GM21515 (cell line): ENCODE results near the gene RPGRIP1L.

Experiments used
- ATAC-seq: cut with Tn5 transposase; IDR thresholded peaks from one replicate; pipeline ENCODE4 v1.9.1; 2021; ENCODE audit not compliant: unreplicated experiment

Gene RPGRIP1L

DNA sequence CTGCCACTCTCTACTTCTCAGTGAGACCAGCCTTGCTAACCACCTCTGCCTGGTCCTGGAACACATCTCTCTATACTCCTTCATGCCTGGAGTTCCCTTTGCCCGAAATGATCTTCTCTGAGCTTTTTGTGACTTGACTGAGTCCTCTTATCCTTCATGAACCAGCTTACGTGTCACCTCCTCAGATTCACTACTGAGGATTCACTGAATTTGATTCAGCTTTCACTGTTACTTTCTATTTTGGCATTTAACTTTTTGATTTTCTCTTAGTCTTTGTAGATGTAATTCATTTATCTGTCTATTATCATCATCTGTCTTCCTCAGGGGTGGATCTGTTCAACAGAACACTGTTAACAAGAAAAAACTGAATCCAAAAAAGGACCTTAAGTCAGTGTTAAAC, 95.6 kb downstream of the RPGRIP1L start:
- ATAC-seq: no peak

DNA sequence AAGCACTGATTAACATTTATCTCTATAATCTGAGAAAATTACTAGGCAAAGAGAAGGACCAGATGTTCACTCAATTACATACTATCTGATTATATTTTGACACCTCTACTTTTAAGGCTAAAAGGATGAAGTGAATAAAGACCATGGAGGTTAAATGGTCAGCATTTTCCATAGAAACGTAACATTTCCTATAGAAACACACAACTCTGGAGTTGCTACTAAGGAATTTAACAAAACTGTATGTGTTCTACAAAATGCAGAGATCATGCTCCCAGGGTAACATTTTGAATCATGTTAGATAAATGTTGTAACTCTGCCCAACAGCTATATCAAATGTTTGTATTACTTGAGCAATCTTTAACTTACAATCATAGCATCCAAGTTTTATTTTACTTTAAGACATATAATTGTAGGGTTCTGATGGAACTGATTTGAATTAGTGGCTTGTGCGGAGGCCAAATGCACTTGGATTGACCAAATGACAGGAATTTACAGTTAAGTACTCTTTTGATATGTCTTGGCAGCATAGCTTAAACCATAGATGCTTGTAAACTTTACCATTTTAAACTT, 97.7 kb downstream of the RPGRIP1L start:
- no peak for ATAC-seq

DNA sequence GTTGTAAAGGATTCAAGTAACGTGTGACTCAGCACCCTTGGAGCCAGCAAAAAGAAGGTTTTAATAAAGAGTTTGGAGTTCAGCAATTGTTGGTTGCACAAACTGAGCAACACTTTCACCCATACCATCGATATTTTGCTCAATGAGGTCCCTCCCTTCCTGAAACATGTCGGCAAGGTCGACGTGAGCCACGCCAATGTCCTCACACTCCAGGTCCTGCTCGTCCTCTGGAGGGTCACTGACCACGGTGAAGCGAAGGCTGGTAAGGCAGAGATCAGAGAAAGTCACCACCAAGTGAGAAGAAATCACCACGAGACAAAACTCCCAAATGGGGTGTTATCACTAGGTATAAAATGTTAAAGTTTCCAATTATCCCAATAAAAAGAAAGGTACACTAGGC, 98.3 kb downstream of the RPGRIP1L start:
- ATAC-seq: no peak

GRCh38 chr16:53601961-53602360, 101.7 kb downstream of the RPGRIP1L start:
- no peak for ATAC-seq

- no peak for ATAC-seq
These were observed 103.0 kb downstream of the RPGRIP1L start for GRCh38 chr16:53600616-53601015.

GRCh38 chr16:53600126-53600525, 103.5 kb downstream of the RPGRIP1L start:
- no peak for ATAC-seq

DNA sequence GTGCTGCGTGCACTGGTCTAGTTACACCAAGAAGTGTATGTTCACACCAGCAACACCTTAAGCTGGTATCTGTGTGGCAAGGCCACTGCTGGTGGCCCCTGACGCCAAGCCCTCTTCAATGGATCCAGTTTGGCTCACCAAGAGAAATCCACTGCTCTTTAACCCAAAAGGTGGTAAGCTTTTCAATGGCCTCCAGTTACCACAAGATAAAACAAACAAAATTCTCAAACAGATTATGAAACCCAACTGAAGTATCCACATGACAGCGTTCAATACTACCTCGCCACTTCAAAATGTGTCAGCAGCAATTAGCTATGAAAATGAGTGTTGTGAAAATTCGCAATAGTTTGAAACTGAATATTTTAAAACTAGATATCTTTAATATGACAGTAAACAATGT, 104.1 kb downstream of the RPGRIP1L start:
- no peak for ATAC-seq

GRCh38 chr16:53598511-53599275, 105.0 kb downstream of the RPGRIP1L start:
- no peak for ATAC-seq

- no peak for ATAC-seq
These were observed 105.9 kb downstream of the RPGRIP1L start for GRCh38 chr16:53597776-53598175.

DNA sequence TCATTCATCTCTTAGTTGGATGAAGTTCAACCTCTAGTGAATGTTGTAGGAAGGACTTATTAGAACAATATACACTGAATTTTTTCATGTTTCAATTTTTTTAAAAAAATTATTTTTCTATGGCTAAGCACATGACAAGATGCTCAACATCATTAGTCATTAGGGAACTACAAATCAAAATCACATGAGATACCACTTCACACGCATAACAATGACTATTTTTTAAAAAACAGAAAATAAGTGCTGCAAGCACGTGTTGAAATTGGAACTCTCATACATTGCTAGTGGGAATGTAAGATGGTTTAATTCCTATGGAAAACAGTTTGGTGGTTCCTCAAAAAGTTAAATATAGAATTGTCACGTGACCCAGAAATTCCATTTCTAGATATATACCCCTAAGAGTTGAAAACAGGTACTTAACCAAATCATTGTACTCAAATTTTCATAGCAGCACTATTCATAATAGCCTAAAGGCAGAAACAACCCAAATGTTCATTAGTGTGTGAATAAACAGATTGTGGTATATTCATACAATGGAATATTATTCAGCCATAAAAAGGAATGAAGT, 115.5 kb downstream of the RPGRIP1L start:
- ATAC-seq: no peak

GRCh38 chr16:53583401-53583800, 120.3 kb downstream of the RPGRIP1L start:
- ATAC-seq: no peak

GRCh38 chr16:53581784-53582183, 121.9 kb downstream of the RPGRIP1L start:
- no peak for ATAC-seq

GRCh38 chr16:53580038-53580802, 123.4 kb downstream of the RPGRIP1L start:
- ATAC-seq: no peak

DNA sequence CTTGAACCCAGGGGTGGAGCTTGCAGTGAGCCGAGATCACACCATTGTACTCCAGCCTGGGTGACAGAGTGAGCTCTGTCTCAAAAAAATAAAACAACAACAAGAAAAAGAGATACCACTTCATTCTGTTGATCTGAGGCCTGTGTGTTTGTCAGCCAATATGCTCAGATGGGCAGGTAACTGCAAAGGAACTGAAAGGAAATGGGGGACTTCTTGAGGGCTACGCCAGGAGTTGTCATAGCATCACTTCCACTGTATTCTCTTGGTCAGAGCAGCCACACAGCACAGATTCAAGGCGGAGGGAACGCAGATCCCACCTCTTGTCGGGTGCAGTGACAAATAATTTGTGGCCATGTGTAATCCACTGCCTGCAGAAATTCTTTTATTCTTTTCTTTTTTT, 126.8 kb downstream of the RPGRIP1L start:
- ATAC-seq: no peak

- ATAC-seq: no peak
These were observed 127.4 kb downstream of the RPGRIP1L start for GRCh38 chr16:53576210-53576609.

- ATAC-seq: no peak
These were observed 131.9 kb downstream of the RPGRIP1L start for GRCh38 chr16:53571763-53572162.

DNA sequence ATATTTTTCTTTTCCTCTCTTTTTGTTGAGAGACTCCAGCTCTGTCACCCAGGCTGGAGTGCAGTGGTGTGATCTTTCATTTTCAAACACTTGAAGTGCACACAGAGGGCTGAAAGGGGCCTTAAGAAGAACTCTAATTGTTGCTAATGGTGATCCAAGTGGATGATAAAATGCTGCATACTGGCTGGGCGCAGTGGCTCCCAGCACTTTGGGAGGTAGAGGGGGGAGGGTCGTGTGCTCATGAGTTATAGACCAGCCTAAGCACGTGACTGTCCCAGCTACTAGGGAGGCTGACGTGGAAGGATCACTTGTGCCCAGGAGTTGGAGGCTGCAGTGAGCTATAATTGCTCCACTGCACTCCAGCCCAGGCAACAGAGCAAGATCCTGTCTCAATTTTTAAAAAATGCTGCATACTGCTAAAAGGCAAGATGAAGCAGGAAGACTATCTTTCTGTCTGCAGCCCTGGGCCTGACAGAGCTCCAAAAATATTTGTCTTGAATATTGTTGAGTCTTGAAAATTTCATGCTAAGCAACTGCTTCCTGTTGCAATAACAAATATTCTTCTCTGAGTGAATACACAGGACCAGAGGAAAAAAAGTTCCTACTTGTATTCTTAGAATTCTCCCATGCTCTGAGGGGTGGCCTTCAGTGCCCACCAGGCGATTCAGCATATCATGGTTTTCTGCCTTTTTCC, 137.0 kb downstream of the RPGRIP1L start:
- ATAC-seq: no peak

DNA sequence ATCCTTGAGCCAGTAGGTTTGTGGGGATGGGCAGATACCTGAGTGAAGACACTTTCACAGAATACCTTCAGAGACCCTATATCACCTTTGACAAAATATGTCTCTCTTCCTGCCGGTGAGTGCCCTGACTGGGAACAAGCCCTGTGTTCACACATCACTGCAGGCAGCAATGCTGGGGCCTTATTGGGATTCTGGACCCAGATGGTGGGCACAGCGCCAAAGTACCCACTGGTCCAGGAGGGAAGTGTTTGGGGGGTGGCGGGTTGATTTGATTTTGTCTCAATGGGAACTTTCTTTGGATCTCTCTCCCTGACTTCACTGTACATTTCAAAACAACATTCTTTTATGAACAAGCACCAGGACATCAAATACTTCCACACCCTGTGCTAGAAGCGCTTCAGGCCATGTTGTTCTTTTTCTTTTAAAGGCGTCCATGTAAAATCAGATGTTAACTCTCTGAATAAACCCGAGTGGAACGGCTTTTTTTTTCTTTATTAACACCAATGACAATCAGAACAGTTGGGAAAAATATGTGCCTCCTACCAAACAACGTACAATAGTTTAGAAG, 138.3 kb downstream of the RPGRIP1L start:
- ATAC-seq: no peak

DNA sequence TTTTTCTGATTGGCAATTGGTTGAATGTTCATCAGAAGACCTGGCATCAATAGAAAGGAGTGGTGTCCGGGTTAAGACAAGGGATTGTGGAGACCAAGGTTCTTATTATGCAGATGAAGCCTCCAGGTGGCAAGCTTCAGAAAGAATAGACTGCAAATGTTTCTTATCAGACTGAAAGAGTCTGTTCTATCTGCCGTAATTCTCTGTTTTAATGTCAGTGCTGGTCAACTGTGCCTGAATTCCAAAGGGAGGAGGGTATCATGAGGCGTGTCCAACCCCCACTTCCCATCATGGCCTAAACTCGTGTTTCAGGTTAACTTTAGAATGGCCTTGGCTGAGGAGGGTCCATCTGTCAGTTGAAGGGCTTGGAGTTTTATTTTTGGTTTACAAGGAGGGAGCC, 140.2 kb downstream of the RPGRIP1L start:
- no peak for ATAC-seq

DNA sequence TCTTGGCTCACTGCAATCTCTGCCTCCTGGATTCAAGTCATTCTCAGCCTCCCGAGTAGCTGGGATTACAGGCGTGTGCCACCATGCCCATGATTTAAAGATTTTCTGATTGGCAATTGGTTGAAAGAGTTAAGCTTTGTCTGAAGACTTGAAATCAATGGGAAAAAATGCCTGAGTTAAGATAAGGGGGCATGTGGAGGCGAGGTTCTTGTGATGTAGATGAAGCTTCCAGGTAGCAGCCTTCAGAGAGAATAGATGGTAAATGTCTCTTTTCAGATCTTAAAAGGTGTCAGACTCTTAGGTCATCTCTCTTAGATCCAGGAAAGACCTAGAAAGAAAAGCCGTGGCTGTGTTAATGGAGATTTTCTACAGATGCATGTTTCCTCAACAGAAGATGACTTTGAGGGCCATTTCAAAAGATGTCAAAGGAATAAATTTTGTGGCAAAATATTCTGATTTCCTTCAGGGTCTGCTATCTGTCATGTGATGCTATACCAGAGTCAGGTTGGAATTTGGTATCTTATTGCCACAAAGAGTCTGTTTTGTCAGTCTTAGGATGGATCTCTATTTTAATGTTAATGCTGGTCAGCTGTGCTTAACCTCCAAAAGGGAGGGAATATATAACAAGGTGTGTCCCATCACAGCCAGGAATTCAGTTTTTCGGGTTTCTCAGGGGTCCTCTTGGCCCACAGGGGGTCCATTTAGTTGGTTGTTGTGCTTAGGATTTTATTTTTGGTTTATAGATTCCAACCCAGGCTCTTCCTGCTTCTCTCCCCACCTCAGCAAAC, 142.4 kb downstream of the RPGRIP1L start:
- ATAC-seq: no peak
